GM18873 (cell line): Measurements from ENCODE around the gene RRAGA.
"Not testable (repeated sequence)": the region's sequence is repeated elsewhere in the genome, so short reads cannot be mapped to it uniquely, and the experiment has no call there.

Source experiments
- ATAC-seq: cut with Tn5 transposase; IDR thresholded peaks from one replicate; pipeline ENCODE4 v1.9.1; 2021; ENCODE audit warnings: mild to moderate bottlenecking, moderate library complexity, moderate number of reproducible peaks; ENCODE audit not compliant: unreplicated experiment, low FRiP score

The RRAGA gene

DNA sequence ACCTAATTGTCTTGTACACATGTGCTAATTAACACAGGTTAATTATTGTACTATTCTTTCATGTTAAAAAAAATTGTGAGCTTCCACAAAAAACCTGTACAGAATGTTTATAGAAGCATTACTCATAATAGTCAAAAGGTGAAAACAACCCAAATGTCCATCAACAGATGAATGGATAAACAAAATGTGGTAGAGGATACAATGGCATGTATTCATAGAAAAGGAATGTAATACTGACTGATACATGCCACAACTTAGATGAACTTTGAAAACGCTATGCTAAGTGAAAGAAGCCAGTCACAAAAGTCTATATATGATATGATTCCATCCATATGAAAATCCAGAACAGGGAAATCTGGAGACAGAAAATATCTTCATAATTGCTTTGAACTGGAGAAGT lies 25.6 kb downstream of the RRAGA start:
- ATAC-seq, result no peak

DNA sequence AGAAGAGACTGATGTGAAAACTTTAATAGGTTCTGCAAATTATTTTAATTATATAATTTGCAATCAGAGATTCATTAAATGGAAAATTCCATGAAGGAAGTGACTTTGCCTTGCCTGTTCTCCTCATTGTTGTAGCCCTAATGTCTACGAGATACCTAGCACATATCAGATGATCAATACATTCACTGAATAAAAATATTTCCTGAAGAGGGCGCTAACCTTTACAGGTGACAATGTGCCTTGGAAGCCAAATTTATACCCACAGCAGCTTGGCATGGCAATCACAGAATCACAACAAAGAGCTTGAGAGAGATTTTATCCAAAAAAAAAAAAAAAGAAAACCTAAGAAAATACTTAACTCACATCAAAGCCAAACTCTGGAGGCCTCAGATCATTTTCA lies 36.1 kb downstream of the RRAGA start:
- no peak for ATAC-seq

DNA sequence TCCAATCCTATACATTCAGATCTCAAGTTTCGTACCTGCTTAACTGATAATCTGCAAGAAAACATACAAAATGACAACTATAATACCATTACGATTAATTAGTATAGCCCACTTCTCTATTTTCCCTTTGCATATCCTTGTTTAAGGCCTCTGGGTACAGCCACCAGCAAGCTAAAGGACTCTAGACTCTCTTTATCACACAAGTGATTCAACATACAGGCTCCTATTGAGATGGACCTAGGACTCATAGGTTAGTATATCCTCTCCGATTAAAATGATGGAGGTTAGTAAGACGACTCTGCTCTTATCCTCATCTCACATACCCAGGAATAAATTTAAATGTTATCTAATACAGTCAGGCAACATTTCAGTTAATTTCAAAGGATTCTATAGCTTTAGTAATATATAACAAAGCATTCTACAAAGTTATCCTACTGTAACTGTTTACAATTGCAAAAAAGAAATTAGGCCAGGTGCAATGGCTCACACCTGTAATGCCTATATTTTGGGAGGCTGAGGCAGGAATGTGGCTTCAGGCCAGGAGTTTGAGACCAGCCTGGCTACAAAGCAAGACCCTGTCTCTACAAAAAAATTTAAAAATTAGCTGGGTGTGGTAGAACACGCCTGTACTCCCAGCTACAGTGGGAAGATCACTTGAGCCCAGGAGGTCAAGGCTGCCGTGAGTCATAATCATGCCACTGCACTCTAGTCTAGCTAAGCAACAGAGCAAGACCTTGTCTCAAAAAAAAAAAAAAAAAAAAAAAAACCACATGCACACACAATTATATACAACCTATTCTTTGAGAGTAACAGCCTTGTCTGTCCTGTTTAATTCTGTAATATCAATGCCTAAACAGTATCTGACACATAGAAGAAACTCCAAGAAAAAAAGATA lies 38.1 kb downstream of the RRAGA start:
- no peak for ATAC-seq

DNA sequence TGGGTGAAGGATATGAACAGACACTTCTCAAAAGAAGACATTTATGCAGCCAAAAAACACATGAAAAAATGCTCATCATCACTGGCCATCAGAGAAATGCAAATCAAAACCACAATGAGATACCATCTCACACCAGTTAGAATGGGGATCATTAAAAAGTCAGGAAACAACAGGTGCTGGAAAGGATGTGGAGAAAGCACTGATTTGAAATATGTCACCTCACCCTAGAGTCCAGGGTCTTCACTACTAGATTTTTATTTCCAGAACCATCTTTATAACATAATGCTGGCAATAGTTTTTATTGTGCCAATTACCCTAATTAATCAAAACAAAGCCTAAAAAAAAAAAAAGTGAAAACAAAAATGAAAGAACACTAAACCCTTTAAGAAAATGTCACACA lies 48.2 kb downstream of the RRAGA start:
- not testable (repeated sequence) for ATAC-seq
